ENCODE results near the gene SATB2.

SATB2 gene

GRCh38 chr2:199466692-199467065 is 8.9 kb upstream of the SATB2 start:
- no peak for DNase-seq (ENCODE audit: extremely low read depth in 1 of 2, low read depth in 1 of 2)

- DNase-seq (ENCODE audit: extremely low read depth in 1 of 2, low read depth in 1 of 2), result no peak
Measured at GRCh38 chr2:199465988-199466691, 8.4 kb upstream of the SATB2 start.

- DNase-seq (ENCODE audit: extremely low read depth in 1 of 2, low read depth in 1 of 2), result no peak
Measured at GRCh38 chr2:199465390-199465789, 7.7 kb upstream of the SATB2 start.

GRCh38 chr2:199464606-199465352 is 7.0 kb upstream of the SATB2 start:
- no peak for DNase-seq (ENCODE audit: extremely low read depth in 1 of 2, low read depth in 1 of 2)

- DNase-seq (ENCODE audit: extremely low read depth in 1 of 2, low read depth in 1 of 2), result no peak
Measured at GRCh38 chr2:199463708-199464605, 6.2 kb upstream of the SATB2 start.

- no peak for DNase-seq (ENCODE audit: extremely low read depth in 1 of 2, low read depth in 1 of 2)
Measured at GRCh38 chr2:199462956-199463692, 5.4 kb upstream of the SATB2 start.

- no peak for DNase-seq (ENCODE audit: extremely low read depth in 1 of 2, low read depth in 1 of 2)
Measured at GRCh38 chr2:199462347-199462955, 4.7 kb upstream of the SATB2 start.

GRCh38 chr2:199461711-199462346 is 4.1 kb upstream of the SATB2 start:
- DNase-seq (ENCODE audit: extremely low read depth in 1 of 2, low read depth in 1 of 2), result no peak

- DNase-seq (ENCODE audit: extremely low read depth in 1 of 2, low read depth in 1 of 2), result no peak
Measured at GRCh38 chr2:199460846-199461710, 3.3 kb upstream of the SATB2 start.

GRCh38 chr2:199460101-199460671 is 2.4 kb upstream of the SATB2 start:
- no peak for DNase-seq (ENCODE audit: extremely low read depth in 1 of 2, low read depth in 1 of 2)

GRCh38 chr2:199459286-199460100 is 1.8 kb upstream of the SATB2 start:
- DNase-seq (ENCODE audit: extremely low read depth in 1 of 2, low read depth in 1 of 2), result no peak

GRCh38 chr2:199458806-199459285 is 1.1 kb upstream of the SATB2 start:
- no peak for DNase-seq (ENCODE audit: extremely low read depth in 1 of 2, low read depth in 1 of 2)

- no peak for DNase-seq (ENCODE audit: extremely low read depth in 1 of 2, low read depth in 1 of 2)
Measured at GRCh38 chr2:199458009-199458805, 468 bp upstream of the SATB2 start.

- no peak for DNase-seq (ENCODE audit: extremely low read depth in 1 of 2, low read depth in 1 of 2)
Measured at GRCh38 chr2:199456383-199457146, 1.2 kb downstream of the SATB2 start.

GRCh38 chr2:199455545-199456382 is 2.0 kb downstream of the SATB2 start:
- no peak for DNase-seq (ENCODE audit: extremely low read depth in 1 of 2, low read depth in 1 of 2)

Data from stimulated activated CD8-positive, alpha-beta memory T cell treated with anti-CD3 and anti-CD28 coated beads, Interleukin-7, amount 100 ng/mL, for 48 hours (primary cell).